Measurements from ENCODE around the gene KDSR. TPM values are rescaled to one million over a fixed set of nuclear protein-coding genes. Genes with fewer than 3 reads are reported as not detected.

Gene KDSR
- total and polyA plus RNA-seq, 2 of the 13 experiments (the other 11 are each of a cell fraction or from before 2014, with no cell fraction given), result 10.4 to 20.9 TPM

DNA sequence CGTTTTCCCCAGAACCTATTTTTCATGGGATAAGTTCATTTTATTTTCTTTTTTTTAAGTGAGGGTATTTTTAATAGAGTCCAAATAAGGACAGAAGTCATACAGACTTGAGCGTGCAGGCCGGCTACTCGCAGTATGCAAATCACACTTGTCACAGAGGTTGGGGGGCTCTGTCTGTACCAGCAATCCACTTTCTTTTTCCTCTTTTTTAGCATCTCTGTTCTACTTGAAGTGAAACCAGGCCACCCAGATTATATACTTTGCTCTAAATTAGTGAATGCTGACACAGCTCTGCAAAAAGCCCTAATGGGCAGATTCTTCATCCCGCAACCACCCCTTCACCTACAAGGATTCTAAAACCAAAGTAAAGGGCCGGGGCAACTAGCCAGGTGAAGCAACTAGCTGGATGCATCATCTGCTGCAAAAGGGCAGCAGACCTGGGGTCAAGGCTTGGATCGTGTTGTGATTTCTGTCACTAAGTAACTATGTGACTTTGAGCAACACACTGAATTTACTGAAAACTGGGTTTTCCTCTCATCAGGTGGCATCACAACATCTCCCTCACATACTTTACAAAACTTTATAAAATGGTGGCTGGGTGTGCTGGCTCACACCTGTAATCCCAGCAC lies 18.4 kb downstream of the KDSR start:
- H2AFZ ChIP-seq (ENCODE audit: low read length), result no peak overlapping the region
- peaks cover 37 to 77% of the 10 kb centered on the region in 2 experiments for H3K36me3 ChIP-seq (replicated peaks in 1 of 2; ENCODE audit: control insufficient read depth in 1 of 2, insufficient read depth in 2 of 2, low read length in 2 of 2)
- no peak for DNase-seq (ENCODE audit: low spot score)
- H3K27me3 ChIP-seq (ENCODE audit: control insufficient read depth in 1 of 2, insufficient read depth in 2 of 2, low read length in 2 of 2), result no peaks in the 10 kb centered on the region
- no peak for ATAC-seq
- in situ Hi-C loops (cut with HindIII; ENCODE audit: extremely low pct_ligation_motif_present, low pct_unique_long_range_greater_than_20kb) (loop anchor here (10.0 kb wide), 1 partner anchor 86 kb away; no protein-coding TSS in a partner anchor), intact Hi-C loops (cut with micrococcal nuclease; ENCODE audit: unreplicated experiment) (no loop called here)
- no peak overlapping the region for H3K4me2 ChIP-seq (ENCODE audit: low read depth, low read length)
- H3K27ac ChIP-seq (ENCODE audit: extremely low read length, insufficient read depth, low read length), result no peak overlapping the region
- no peak overlapping the region for H3K9ac ChIP-seq (ENCODE audit: insufficient read depth, low read depth, low read length)
- H3K4me1 ChIP-seq (ENCODE audit: insufficient read depth, low read length), result peaks cover 19% of the 10 kb centered on the region
- no peaks in the 10 kb centered on the region for H4K20me1 ChIP-seq (ENCODE audit: insufficient read depth, low read length)
- 98% methylated on average over 7 of the region's 7 CpGs for WGBS (ENCODE audit: low lambda C conversion rate)
- no peaks in the 10 kb centered on the region for H3K79me2 ChIP-seq (ENCODE audit: insufficient read depth, low read length)
- H3K9me3 ChIP-seq (ENCODE audit: low read length), result no peaks in the 10 kb centered on the region
- ChIA-PET POLR2A (no interaction called here), CTCF (ENCODE audit: low intra/inter-chr PET ratio, low total read pairs) (no interaction called here)
- H3K4me3 ChIP-seq (replicated peaks in 1 of 3; ENCODE audit: insufficient read depth in 1 of 3, low read depth in 2 of 3, low read length in 3 of 3), result no peak overlapping the region
- no TSS peak for BruUV-seq (replicated peaks)
- FAIRE-seq, result no peak
- no peak for TF ChIP-seq SAP130 (CRISPR knock-in tag; IDR thresholded peaks at IDR 0.05; ENCODE audit: low read depth)
- TF ChIP-seq CREM (IDR thresholded peaks at IDR 0.05), result no peak
- no peak for TF ChIP-seq CREM (CRISPR knock-in tag; IDR thresholded peaks at IDR 0.05)
- TF ChIP-seq GABPA (IDR thresholded peaks at IDR 0.05; ENCODE audit: low read depth, low read length), result no peak
- TF ChIP-seq GABPA (CRISPR knock-in tag; IDR thresholded peaks at IDR 0.05; ENCODE audit: low read depth), result no peak
- no peak for TF ChIP-seq NCOR1 (IDR thresholded peaks at IDR 0.05; ENCODE audit: borderline replicate concordance, low read length)
- no peak for TF ChIP-seq ETV6 (CRISPR knock-in tag; conservative IDR thresholded peaks at IDR 0.05)
- TF ChIP-seq, protein P1, sequence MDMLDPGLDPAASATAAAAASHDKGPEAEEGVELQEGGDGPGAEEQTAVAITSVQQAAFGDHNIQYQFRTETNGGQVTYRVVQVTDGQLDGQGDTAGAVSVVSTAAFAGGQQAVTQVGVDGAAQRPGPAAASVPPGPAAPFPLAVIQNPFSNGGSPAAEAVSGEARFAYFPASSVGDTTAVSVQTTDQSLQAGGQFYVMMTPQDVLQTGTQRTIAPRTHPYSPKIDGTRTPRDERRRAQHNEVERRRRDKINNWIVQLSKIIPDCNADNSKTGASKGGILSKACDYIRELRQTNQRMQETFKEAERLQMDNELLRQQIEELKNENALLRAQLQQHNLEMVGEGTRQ (IDR thresholded peaks at IDR 0.05; ENCODE audit: low read depth, low read length), result no peak
- TF ChIP-seq, protein P1 (CRISPR knock-in tag; IDR thresholded peaks at IDR 0.05; ENCODE audit: borderline replicate concordance), result no peak
- no peak for TF ChIP-seq GTF2F1 (IDR thresholded peaks at IDR 0.05; ENCODE audit: low read length)
- no peak for TF ChIP-seq ZNF781 (CRISPR knock-in tag; IDR thresholded peaks at IDR 0.05; ENCODE audit: borderline replicate concordance, not compliant biosample characterization)
- TF ChIP-seq, protein P2, sequence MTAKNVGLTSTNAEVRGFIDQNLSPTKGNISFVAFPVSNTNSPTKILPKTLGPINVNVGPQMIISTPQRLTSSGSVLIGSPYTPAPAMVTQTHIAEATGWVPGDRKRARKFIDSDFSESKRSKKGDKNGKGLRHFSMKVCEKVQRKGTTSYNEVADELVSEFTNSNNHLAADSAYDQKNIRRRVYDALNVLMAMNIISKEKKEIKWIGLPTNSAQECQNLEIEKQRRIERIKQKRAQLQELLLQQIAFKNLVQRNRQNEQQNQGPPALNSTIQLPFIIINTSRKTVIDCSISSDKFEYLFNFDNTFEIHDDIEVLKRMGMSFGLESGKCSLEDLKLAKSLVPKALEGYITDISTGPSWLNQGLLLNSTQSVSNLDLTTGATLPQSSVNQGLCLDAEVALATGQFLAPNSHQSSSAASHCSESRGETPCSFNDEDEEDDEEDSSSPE (CRISPR knock-in tag; IDR thresholded peaks at IDR 0.05), result no peak
- TF ChIP-seq, protein P3, sequence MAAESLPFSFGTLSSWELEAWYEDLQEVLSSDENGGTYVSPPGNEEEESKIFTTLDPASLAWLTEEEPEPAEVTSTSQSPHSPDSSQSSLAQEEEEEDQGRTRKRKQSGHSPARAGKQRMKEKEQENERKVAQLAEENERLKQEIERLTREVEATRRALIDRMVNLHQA (CRISPR knock-in tag; IDR thresholded peaks at IDR 0.05), result no peak
- TF ChIP-seq MLLT10 (CRISPR knock-in tag; IDR thresholded peaks at IDR 0.05), result no peak
- no peak for TF ChIP-seq RORA (CRISPR knock-in tag; IDR thresholded peaks at IDR 0.05)
- TF ChIP-seq, protein P4, sequence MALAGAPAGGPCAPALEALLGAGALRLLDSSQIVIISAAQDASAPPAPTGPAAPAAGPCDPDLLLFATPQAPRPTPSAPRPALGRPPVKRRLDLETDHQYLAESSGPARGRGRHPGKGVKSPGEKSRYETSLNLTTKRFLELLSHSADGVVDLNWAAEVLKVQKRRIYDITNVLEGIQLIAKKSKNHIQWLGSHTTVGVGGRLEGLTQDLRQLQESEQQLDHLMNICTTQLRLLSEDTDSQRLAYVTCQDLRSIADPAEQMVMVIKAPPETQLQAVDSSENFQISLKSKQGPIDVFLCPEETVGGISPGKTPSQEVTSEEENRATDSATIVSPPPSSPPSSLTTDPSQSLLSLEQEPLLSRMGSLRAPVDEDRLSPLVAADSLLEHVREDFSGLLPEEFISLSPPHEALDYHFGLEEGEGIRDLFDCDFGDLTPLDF (CRISPR knock-in tag; IDR thresholded peaks at IDR 0.05), result no peak
- TF ChIP-seq BORCS8-MEF2B (CRISPR knock-in tag; IDR thresholded peaks at IDR 0.05), result no peak

All from HepG2 (cell line).